ENCODE results near the gene STX5.

- TF ChIP-seq REST (IDR thresholded peaks at IDR 0.05), result no peak
- no peak for TF ChIP-seq ESRRA (IDR thresholded peaks at IDR 0.05; ENCODE audit: borderline replicate concordance, low read length)
- no peak for TF ChIP-seq CTCF (IDR thresholded peaks at IDR 0.05)
- no peak for TF ChIP-seq RAD21 (conservative IDR thresholded peaks at IDR 0.05 in 1 of 2, IDR thresholded peaks at IDR 0.05 in 1 of 2)
- no peak for TF ChIP-seq ZNF302 (CRISPR knock-in tag; IDR thresholded peaks at IDR 0.05)
- TF ChIP-seq TFCP2L1 (CRISPR knock-in tag; IDR thresholded peaks at IDR 0.05), result no peak
- no peak for TF ChIP-seq MAX (IDR thresholded peaks at IDR 0.05)
- TF ChIP-seq POLR2A (IDR thresholded peaks at IDR 0.05; ENCODE audit: low read length), result no peak
Measured at GRCh38 chr11:62875698-62876478, 44.0 kb upstream of the STX5 start.

All from A549 (cell line).